Right renal cortex interstitium (tissue), 3 donors: ENCODE data around the gene EXTL1. TPM values are rescaled to one million over a fixed set of nuclear protein-coding genes. Genes with fewer than 3 reads are reported as not detected.

ENCODE experiments used
- polyA plus RNA-seq, 3 donors: library from polyadenylated mRNA; unstranded; fragments of 120-200 nt; gene quantifications; one replicate each; pipeline ENCODE4 v1.2.1, GENCODE V29; 2013; ENCODE audit not compliant: insufficient read length in 3 of 3

Gene EXTL1
- polyA plus RNA-seq, 3 donors, result 1.1 to 1.5 (median 1.3) TPM

Other genes starting within 250 kb of the EXTL1 start
- gene SELENON, start 221.6 kb upstream of the EXTL1 start, polyA plus RNA-seq, result 10 to 100 TPM; 72.8 to 79.9 (median 74.1) TPM
- 100 to 1,000 TPM in 1 of 3 donors, 10 to 100 TPM in 2; 90.6 to 117 (median 98.1) TPM for gene MTFR1L, start 201.8 kb upstream of the EXTL1 start, polyA plus RNA-seq
- gene AUNIP, start 162.3 kb upstream of the EXTL1 start, polyA plus RNA-seq, result 1 to 10 TPM; 3.7 to 4.6 (median 4.0) TPM
- 10 to 100 TPM; 25.7 to 29.6 (median 26.7) TPM for gene PAQR7, start 146.1 kb upstream of the EXTL1 start, polyA plus RNA-seq
- gene STMN1, start 115.4 kb upstream of the EXTL1 start, polyA plus RNA-seq, result 1,000 to 10,000 TPM; 1,230 to 1,452 (median 1,364) TPM
- 10 to 100 TPM; 18.8 to 22.9 (median 22.3) TPM for gene PAFAH2, start 23.7 kb upstream of the EXTL1 start, polyA plus RNA-seq
- gene SLC30A2, start 24.3 kb downstream of the EXTL1 start, polyA plus RNA-seq, result 1 to 10 TPM; 2.8 to 4.9 (median 4.2) TPM
- 1 to 10 TPM in 1 of 3 donors, under 1 TPM in 2; 0.82 to 1.3 (median 0.85) TPM for gene TRIM63, start 45.9 kb downstream of the EXTL1 start, polyA plus RNA-seq
- gene PDIK1L, start 90.0 kb downstream of the EXTL1 start, polyA plus RNA-seq, result 10 to 100 TPM; 20.5 to 22.0 (median 20.7) TPM
- gene FAM110D, start 137.3 kb downstream of the EXTL1 start, polyA plus RNA-seq, result 1 to 10 TPM; 1.2 to 1.3 (median 1.2) TPM
- under 1 TPM in 1 of 3 donors, not detected in 2; 0.38 TPM for gene C1orf232, start 147.2 kb downstream of the EXTL1 start, polyA plus RNA-seq
- gene ZNF593, start 148.1 kb downstream of the EXTL1 start, polyA plus RNA-seq, result 10 to 100 TPM; 12.4 to 15.4 (median 13.1) TPM
- under 1 TPM; 0.42 to 0.62 (median 0.60) TPM for gene ZNF593OS, start 150.1 kb downstream of the EXTL1 start, polyA plus RNA-seq
- 10 to 100 TPM in 2 of 3 donors, 1 to 10 TPM in 1; 9.0 to 11.7 (median 10.3) TPM for gene CNKSR1, start 155.7 kb downstream of the EXTL1 start, polyA plus RNA-seq
- under 1 TPM in 1 of 3 donors, not detected in 2; 0.10 TPM for gene CATSPER4, start 168.8 kb downstream of the EXTL1 start, polyA plus RNA-seq
- gene CEP85, start 212.4 kb downstream of the EXTL1 start, polyA plus RNA-seq, result 10 to 100 TPM; 13.7 to 18.9 (median 15.0) TPM